Jurkat, Clone E6-1 (cell line): Measurements from ENCODE around the gene ABCC4.

Source experiments
- DNase-seq: peaks from one replicate; pipeline ENCODE4 v3.0.0-alpha.2; 2011; ENCODE audit warnings: low read depth, low spot score
- H3K4me3 ChIP-seq: 2 replicates; pipeline ENCODE4 v1.5.1; 2011; ENCODE audit warnings: mild to moderate bottlenecking, low read length, control low read depth, moderate library complexity

The ABCC4 gene

DNA sequence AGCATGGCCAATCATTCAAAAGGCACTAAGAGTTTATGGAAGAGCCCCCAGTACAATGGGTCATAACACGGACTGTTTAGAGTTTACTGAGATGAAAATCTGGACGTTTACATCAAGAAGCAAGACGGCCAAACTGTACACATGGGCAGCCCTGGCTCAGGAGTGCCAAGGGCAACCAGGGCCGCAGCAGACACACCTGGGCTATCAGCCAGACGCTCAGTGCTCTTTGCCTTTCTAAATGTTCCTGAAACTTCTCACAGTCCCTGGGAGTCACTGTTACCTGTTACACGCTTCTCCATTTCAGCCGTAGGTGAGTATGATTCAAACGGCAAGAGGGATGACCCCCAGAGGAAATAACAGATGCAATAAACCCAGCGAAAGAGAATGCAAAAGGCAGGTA, 64.5 kb downstream of the ABCC4 start:
- no peak for DNase-seq
- H3K4me3 ChIP-seq, result no peak overlapping the region

DNA sequence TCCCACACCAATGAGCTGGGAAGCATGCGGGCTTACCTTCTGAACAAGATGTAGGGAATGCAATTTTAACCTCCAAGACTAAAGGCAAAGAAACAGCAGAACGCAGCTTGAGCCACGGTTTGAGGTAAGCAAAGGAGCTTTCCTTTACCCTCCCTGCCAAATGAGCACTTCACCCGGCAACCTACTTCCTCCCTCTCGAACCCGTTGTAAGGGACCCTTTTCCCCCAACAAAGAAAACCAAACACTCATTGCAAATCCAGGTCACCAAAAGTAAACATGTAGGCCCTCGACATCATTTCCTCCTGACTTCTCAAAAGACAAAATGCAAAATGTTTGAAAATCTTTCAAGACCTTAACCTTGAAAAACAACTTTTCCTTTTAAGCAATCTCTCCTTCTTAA, 65.3 kb downstream of the ABCC4 start:
- no peak overlapping the region for H3K4me3 ChIP-seq
- no peak for DNase-seq

DNA sequence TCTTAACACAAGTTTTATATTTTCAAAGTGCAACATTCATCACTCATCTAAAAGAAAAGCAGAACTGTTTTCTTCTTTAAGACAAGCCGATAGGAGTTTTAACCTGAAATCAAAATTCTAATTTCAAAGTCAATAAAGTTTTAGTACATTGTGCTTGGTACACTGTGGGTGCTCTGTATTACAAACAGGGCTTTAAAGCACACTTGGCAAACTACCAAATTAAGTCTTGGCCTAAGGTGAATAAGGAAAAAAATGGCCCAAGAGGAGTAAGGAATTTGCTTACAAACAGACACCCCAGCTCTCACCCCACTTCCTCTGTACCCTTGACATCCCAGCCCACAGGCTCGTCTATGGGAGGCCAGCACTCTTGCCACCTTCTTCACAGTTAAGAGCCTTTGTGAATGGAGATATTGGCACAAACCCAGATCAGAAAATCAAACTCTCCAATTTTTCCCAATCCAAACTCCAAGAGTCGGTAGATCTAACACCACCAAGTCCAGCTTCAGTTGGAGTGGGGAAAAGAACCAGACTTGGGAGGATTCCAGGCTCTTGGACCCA, 66.0 kb downstream of the ABCC4 start:
- H3K4me3 ChIP-seq, result no peak overlapping the region
- DNase-seq, result no peak

DNA sequence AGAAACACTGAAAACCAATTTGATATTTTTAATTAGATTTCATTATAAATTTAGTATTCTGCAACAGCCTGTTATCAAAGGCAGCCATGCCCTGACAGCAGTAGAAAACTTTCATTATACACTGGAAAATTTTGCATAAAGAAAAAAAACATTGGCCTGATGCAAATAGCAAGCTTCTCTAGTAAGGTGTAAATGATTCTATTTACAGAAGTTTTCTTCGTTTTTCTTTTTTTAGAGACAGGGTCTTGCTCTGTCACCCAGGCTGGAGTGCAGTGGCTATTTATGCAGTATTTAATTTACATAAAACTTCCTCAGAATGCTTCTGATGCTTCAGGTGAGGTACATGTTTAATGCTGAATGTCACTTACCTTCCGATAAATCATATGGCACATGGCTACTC, 67.0 kb downstream of the ABCC4 start:
- no peak overlapping the region for H3K4me3 ChIP-seq
- DNase-seq, result no peak

DNA sequence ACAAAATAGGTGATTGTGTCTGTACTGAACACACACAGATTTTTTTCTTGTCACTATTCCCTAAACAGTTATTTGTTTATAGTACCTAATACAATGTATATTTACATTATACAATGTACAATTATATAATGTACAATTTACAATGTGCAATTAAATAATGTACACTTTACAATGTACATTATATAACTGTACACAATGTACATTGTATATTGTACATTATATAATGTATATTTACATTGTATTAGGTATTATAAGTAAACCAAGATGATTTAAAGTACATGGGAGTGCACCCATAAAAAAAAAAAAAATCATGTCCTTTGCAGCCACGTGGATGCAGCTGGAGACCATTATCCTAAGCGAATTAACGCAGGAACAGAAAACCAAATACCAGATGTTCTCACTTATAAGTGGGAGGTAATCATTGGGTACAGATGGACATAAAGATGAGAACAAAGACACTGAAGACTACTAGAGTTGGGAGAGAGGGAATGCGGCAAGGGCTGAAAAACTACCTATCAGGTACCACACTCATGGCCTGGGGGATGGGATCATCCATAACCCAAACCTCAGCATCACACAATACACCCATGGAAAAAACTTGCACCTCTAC, 68.1 kb downstream of the ABCC4 start:
- no peak overlapping the region for H3K4me3 ChIP-seq
- no peak for DNase-seq

DNA sequence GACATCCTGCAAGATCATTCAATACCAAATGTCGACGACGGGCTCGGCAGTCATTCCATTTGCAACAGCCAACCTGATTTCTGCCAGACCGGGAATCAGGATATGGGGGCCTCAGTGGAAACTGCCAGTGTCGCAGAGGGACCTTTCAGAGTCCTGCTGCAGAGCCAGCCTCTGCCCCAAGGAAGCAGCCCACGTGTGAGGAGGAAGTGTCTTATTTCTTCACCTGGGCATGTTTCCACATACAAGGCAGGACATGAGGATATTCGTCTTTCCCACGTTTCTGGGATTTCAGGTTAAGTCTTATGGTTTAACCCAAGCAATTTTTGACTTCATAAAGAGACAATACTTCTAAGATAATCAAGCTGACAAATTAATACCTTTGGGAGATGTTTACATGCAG, 69.9 kb downstream of the ABCC4 start:
- no peak for DNase-seq
- no peak overlapping the region for H3K4me3 ChIP-seq

DNA sequence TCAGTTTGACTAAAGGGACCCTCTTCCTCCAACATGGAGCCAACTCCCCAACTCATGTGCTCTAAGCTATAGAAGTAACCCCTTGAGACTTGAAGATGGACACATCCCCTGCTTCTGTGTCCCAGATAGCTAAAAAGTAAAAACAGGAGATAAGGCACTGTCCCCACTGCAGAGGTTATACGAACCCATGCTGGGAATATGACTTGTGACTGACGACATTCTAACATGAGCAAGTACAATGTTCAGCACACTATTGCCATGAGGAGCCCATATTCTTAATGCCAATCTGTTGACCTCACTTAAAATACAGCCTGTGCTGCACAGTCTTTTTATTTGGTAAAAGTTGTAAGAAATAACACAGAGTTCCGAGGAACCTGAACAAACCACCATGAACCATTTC, 71.4 kb downstream of the ABCC4 start:
- no peak for DNase-seq
- H3K4me3 ChIP-seq, result no peak overlapping the region

DNA sequence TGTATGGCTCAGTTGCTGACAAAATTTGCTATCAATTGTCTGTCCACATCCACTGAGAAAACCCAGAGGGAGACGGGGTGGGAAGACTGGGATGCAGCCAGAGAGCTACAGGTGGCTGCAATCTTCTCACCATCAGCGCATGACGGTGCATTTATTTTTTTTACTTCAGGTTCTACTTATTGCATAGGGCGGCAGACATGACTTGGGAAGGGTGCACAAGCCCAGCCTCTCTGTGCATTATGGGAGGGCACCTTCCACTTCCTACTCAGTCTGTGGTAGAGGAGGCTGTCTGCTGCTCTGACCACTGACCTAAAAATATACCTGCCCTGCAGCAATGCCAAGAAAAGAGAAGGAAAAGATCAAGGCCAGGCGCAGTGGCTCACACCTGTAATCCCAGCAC, 73.1 kb downstream of the ABCC4 start:
- no peak for DNase-seq
- no peak overlapping the region for H3K4me3 ChIP-seq

DNA sequence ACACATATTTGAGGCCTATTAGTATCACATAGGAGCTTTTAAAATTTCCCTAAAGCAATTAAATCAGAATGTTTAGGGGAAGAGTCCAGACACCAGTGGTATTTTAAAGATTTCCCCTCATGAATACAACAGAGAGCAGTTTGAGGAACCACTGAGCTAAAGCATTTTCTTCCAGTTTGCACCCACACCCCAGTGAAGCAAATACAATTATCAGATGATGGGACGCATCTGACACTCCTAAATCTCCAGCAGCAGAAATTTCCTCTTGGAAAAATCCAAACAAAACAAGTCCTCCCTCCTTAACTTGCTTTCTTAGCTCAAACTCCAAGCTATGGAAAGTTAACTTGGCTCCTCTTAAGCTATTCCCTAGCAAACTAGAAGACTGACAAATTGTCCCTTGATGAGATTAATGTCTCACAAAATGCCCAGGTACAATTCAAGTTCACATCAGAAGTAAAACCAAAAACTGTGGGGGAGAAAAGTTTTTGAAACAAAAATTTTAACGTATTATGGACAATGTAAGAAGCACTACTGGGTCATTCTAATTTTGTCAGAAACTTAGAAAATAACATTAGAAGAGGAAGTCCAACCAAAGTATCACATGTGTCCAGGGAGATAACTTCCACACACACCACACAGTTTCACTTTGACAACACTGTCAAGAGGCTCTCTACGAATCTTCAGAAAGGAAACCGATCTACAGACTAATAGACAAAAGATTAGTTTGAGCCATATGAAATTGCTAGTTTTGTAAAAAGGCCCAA, 74.1 kb downstream of the ABCC4 start:
- no peak overlapping the region for H3K4me3 ChIP-seq
- no peak for DNase-seq

DNA sequence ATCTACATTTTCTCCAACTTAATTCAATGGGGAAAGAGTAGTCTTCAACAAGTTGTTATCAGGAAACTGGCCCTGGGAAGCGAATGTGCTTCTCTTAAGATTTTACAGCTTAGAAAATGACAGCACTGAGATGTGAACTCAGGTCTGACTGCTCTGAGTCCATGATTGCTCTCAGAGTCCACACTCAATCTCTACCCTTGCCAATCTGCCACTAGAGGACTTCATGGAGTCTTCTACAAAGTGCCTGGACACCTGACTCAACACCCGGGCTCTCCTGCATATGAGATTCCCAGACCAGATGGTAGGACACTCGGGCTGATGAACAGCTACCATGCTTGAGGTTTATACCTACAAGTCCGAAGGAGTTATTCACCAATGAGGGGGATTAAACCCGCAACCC, 74.8 kb downstream of the ABCC4 start:
- DNase-seq, result no peak
- H3K4me3 ChIP-seq, result no peak overlapping the region

DNA sequence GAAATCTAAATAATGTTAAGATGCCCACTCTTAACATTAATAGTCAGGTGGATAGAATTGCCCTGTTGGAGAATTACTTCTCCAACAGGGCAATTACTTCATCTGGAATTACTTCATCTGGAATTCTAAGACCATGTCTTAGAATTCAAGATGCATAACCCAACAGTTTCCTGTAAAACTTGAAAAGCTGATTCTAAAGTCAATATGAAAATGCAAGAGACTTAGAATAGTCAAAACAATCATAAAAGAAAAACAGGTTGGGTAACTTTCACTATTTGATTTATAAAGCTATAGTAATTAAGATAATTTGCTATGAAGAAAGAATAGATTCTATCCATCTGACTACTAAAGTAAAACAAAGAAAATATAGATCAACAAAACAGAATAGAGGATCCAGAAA, 75.2 kb downstream of the ABCC4 start:
- no peak overlapping the region for H3K4me3 ChIP-seq
- DNase-seq, result no peak

DNA sequence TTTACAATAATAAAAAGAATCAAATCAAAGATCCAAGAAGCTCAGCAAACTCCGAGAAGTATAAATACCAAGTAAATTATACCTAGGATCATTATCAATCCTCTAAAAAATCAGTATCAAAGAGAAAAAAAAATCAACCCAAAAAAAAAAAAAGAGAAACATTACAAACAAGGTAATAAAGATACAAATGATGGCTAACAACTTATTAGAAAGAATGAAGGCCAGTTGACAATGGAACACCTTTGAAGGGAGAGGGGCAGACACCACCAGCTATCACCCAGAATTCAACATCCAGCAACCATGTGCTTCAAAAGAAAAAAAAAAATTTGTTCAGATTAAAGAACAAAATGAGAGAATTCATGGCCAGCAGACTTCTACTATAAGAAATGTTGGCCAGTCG, 77.2 kb downstream of the ABCC4 start:
- H3K4me3 ChIP-seq, result no peak overlapping the region
- DNase-seq, result no peak

DNA sequence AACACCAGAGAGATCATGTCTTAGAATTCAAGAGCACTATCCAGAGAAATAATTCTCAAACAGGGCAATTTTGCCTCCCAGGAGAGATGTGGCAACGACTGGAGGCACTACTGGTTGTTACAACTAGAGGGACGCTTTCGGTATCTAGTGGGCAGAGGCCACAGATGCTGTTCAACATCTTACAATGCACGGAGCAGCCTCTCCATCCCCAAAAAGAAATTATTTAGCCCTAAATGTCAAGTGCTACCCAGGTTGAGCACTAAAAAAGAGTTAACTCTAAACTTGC, 78.6 kb downstream of the ABCC4 start:
- H3K4me3 ChIP-seq, result no peak overlapping the region
- DNase-seq, result no peak

DNA sequence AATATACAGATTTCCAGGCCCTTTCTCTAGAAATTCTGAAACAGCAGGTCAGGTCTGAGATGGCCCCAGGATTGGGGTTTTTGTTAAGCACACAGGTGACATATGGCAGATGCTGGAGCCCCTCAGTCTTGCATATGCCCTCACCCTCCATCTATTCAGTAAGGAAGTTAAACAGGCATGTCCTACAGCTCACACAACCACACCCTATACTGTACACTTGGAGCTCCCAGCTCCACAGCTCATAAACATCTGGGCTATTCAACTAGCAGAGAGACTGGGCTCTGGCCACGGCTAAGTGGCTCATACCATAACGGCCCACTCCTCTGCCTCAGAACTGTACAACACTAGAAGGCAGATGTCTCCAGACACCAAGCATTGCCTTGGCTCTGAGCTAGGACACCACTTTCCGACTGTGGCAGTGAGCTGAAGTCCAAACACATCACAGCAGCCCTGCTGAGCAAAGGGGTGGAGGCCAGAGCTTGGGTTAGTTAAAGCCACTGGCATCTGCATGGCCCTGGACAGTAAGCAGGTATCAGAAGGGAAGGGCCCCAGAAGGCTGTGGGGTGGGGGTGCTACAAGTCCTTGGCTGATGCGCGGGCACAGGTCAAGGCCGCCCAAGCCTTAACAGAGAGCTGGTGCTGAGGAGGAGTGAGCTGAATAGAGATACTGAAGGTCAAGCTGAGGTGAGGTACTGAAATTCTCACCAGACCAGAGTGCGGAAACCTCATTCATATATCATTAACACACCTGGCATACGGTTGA, 79.1 kb downstream of the ABCC4 start:
- no peak for DNase-seq
- H3K4me3 ChIP-seq, result no peak overlapping the region

DNA sequence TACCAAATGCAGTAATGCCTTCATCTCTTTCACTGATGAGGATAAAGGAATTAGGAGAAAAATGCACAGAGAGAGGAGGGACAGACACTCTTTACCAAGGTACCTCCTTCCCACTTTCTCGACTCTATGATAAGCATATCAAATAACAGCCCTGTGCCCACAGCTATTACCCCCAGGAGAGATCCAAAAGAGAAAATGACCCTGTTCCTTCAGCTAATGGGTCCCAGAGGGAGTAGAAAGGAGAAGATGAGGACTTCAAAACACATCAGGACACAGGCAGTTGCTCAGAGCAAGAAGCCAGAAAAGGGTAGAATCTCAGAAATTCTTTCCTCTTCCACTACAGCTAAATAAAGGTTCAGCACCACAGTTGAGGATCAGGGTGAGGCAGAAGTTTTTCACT, 80.6 kb downstream of the ABCC4 start:
- no peak for DNase-seq
- no peak overlapping the region for H3K4me3 ChIP-seq

DNA sequence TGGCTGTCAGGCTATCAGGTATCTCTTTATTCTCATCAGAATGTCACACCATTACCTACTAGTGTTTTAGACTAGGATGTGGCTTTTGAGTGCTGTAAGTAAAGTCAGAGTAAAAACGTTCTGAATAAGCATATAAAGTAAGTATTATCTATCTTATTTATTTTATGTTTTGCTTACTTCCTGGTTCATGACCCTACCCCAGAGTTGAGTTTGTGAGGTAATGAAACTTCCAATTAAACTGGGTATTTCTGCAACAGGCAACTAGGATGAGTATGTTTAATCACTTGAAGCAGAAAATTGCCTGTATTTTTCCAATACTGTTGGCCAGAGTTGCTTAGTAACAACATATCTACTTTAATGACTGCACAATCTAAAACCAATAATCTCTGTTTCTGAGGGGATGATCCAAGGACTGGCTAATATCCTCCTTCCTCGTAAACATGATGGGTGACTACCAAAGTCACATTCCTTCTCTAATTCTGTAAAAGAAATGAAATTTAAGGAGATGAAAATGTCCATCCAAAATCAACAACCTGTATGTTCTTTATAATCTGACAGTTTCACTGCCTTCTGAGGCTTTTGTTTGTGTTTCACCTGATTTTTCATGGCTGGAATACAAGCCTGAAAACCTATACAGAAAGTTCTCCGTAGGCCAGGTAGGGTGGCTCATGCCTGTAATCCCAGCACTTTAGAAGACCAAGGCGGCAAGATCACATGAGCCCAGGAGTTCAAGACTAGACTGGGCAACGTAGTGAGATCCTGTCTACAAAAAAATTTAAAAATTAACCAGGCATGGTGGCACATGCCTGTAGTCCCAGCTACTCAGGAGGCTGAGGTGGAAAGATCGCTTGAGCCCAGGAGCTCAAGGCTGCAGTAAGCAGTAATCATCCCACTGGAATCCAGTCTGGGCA, 83.1 kb downstream of the ABCC4 start:
- H3K4me3 ChIP-seq, result no peak overlapping the region
- DNase-seq, result no peak

DNA sequence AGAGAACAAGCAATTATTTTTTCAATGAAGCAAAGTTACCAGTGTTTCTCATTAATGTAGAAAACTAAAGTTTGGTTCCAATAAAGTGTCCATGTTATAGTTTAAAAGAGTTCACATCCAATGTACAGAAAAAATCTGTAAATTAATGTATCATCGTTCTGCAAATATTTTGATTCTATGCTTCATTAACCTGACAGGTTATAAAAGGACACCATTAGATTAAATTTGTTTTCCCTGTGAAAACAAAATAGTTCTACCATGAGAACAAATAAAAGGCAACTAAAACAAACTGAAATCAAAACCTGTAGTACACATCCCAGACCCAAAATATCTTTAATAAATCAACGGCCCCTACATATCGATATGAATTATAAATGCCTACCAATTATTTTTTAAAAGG, 85.1 kb downstream of the ABCC4 start:
- H3K4me3 ChIP-seq, result no peak overlapping the region
- no peak for DNase-seq

DNA sequence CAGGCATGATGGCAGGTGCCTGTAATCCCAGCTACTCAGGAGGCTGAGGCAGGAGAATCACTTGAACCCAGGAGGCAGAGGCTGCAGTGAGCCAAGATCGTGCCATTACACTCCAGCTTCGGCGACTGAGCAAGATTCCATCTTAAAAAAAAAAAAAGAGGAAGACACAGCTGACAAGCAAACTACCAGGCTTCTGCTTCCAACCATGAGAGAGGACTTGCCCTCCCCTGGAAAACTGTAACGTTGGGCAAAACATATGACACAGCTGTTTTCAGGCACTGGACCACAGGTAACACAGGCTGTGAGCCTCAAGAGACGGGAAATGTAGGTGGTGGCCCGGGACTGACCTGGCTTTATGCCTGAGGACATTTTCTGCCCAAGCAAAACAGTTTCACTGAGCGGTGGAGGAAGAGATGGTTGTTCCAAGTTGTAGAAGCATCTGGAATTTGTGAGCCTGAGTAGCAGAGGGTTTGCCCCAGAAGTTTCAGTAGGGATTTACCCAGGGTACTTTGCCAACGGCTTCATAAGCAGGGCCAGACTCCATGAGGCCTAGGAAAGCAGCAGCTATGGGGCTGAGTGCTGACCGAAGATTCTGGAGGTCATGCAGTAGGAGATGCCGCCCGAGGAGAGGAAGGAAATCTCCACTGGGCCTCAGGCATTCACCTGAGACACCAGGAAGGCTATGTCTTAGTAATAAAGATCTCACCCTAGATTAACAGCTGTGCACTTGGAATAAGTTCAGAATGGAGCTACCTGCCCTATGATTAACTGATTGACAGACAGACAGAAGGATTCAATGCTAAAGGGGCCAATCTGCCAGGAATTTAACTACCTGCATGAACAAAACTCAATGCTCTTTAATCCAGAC, 88.0 kb downstream of the ABCC4 start:
- H3K4me3 ChIP-seq, result no peak overlapping the region
- DNase-seq, result no peak

DNA sequence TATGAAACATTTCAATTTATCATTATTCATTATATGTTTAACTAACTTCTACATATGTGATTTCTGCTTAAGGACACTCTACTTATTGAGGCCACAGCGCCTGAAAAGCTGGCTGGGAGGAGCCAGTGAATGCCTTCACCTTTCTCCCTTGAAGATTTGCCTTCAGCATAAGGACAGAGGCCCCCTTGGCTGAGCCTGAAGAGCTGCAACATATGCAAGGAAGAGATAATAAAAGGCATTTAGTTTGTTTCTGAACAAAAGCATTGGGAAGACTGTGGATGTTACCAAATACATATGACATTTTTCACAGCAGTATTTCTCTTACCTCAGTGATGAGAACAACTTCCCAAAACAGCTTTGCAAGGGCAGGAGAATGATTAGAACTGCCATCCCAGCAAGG, 92.1 kb downstream of the ABCC4 start:
- no peak overlapping the region for H3K4me3 ChIP-seq
- DNase-seq, result no peak
